ENCODE data around the gene FOXP1. TPM values are rescaled to one million over a fixed set of nuclear protein-coding genes. Genes with fewer than 3 reads are reported as not detected.

The FOXP1 gene
- total RNA-seq, 1 donor from 2014 or later = 27.3 TPM

DNA sequence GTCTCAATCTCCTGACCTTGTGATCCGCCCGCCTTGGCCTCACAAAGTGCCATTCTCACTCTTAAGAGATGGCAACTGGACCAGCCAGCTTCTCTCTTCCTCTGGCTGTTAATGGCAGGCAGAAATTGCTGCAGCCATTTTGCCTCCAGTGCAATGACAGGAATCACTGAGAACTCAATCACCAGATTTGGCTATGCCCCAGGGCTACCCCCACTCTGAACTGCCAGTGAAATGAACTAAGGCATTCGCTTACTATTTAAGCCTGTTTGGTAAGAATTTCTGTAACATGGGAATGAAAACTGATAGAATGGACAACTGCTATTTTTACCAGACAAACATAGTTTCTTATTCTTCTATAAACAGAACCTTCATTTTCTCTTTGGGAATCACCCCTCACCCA lies 24.5 kb downstream of the FOXP1 start:
- H3K27me3 ChIP-seq = no peaks in the 10 kb centered on the region
- no peak overlapping the region for H3K27ac Mint-ChIP-seq
- no peaks in the 10 kb centered on the region for H3K79me2 ChIP-seq (ENCODE audit: low read depth)
- no peak overlapping the region for H3K4me3 Mint-ChIP-seq
- no peak overlapping the region for H3K4me3 ChIP-seq
- peaks cover 6% of the 10 kb centered on the region for H3K9me3 Mint-ChIP-seq
- no peak overlapping the region for H3K4me2 ChIP-seq
- TF ChIP-seq EZH2phosphoT487 (IDR thresholded peaks at IDR 0.05) (no peak), EZH2 (IDR thresholded peaks at IDR 0.05) (no peak)
- TF ChIP-seq, protein P1, sequence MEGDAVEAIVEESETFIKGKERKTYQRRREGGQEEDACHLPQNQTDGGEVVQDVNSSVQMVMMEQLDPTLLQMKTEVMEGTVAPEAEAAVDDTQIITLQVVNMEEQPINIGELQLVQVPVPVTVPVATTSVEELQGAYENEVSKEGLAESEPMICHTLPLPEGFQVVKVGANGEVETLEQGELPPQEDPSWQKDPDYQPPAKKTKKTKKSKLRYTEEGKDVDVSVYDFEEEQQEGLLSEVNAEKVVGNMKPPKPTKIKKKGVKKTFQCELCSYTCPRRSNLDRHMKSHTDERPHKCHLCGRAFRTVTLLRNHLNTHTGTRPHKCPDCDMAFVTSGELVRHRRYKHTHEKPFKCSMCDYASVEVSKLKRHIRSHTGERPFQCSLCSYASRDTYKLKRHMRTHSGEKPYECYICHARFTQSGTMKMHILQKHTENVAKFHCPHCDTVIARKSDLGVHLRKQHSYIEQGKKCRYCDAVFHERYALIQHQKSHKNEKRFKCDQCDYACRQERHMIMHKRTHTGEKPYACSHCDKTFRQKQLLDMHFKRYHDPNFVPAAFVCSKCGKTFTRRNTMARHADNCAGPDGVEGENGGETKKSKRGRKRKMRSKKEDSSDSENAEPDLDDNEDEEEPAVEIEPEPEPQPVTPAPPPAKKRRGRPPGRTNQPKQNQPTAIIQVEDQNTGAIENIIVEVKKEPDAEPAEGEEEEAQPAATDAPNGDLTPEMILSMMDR (IDR thresholded peaks at IDR 0.05) = no peak
- H3K4me1 ChIP-seq = peaks cover 3% of the 10 kb centered on the region
- H3K27ac ChIP-seq = no peak overlapping the region
- no peak overlapping the region for H2AFZ ChIP-seq (replicated peaks)
- H3K4me1 Mint-ChIP-seq = no peaks in the 10 kb centered on the region
- H3K36me3 Mint-ChIP-seq = peaks cover 24% of the 10 kb centered on the region
- H3K27me3 Mint-ChIP-seq (ENCODE audit: insufficient read depth, low read depth) = no peaks in the 10 kb centered on the region
- peaks cover 21% of the 10 kb centered on the region for H4K20me1 ChIP-seq (ENCODE audit: low read depth)
- no peaks in the 10 kb centered on the region for H3F3A ChIP-seq (ENCODE audit: low read depth)
- no peak overlapping the region for H3K9ac ChIP-seq
- no peaks in the 10 kb centered on the region for H3K9me3 ChIP-seq (ENCODE audit: low read depth)
- no peaks in the 10 kb centered on the region for H3K36me3 ChIP-seq
- DNase-seq (ENCODE audit: low spot score) = no peak

DNA sequence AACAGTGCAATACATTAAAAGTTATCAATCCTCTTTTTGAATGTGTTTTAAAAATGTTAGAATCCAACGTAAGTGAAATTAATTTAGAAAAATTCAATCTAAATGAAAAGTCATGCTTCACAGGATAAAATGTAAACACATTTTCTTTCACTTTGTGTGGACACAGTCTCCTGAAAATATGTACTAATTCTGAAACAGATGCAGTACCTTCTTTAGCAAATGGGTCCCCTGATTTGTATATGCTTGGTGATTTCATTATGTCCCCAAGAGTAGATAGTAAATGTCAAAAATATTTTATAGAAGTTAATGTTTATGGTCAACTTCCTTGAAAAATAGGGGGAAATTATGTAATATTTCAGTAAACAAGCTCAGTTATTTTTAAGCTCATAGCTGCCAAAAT lies 28.9 kb downstream of the FOXP1 start:
- TF ChIP-seq, protein P1 (IDR thresholded peaks at IDR 0.05) = no peak
- TF ChIP-seq EZH2 (IDR thresholded peaks at IDR 0.05) (no peak), EZH2phosphoT487 (IDR thresholded peaks at IDR 0.05) (no peak)
- no peaks in the 10 kb centered on the region for H3K27me3 Mint-ChIP-seq (ENCODE audit: insufficient read depth, low read depth)
- no peaks in the 10 kb centered on the region for H4K20me1 ChIP-seq (ENCODE audit: low read depth)
- H3K27ac Mint-ChIP-seq = no peak overlapping the region
- H3K79me2 ChIP-seq (ENCODE audit: low read depth) = no peaks in the 10 kb centered on the region
- no peak overlapping the region for H3K4me3 Mint-ChIP-seq
- H3K9ac ChIP-seq = no peak overlapping the region
- H3F3A ChIP-seq (ENCODE audit: low read depth) = no peaks in the 10 kb centered on the region
- H3K27ac ChIP-seq = no peak overlapping the region
- no peaks in the 10 kb centered on the region for H3K9me3 ChIP-seq (ENCODE audit: low read depth)
- peaks cover 13% of the 10 kb centered on the region for H3K36me3 Mint-ChIP-seq
- H3K36me3 ChIP-seq = no peaks in the 10 kb centered on the region
- no peaks in the 10 kb centered on the region for H3K4me1 ChIP-seq
- H3K4me1 Mint-ChIP-seq = no peaks in the 10 kb centered on the region
- no peak for DNase-seq (ENCODE audit: low spot score)
- no peak overlapping the region for H3K4me2 ChIP-seq
- H3K27me3 ChIP-seq = no peaks in the 10 kb centered on the region
- no peak overlapping the region for H3K4me3 ChIP-seq
- no peak overlapping the region for H2AFZ ChIP-seq (replicated peaks)
- H3K9me3 Mint-ChIP-seq = peaks cover 3% of the 10 kb centered on the region

DNA sequence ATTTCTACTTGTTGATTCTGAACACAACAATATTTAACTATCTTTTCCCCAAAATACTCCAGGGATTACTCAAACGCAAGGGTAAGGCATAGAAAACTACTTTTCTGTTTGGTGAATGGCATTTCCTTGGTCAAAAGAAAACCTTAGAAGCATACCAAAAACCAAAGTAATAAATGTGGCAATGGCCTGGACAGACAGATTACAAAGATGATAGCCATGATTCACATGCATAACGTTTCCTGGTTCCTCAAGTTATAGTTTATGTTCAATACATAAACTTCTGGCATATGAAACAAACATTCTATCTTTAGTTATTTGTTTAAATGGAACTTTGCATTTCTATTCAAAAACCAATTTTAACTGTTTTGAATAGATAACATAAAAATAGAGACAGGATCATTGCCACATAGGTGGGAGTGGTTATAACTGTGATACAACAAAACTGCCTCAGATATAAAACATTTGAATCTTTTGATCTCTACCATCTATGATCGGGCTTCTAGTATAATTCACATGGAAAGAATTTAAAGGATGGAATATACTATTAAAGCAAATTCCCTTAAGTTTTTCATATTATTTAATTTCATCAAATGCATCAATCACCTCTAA lies 32.1 kb downstream of the FOXP1 start:
- H3K9ac ChIP-seq = no peak overlapping the region
- H3K9me3 ChIP-seq (ENCODE audit: low read depth) = no peaks in the 10 kb centered on the region
- no peaks in the 10 kb centered on the region for H3K36me3 ChIP-seq
- H3K27ac ChIP-seq = no peak overlapping the region
- H3K27me3 ChIP-seq = no peaks in the 10 kb centered on the region
- Mint-ChIP-seq H3K4me3 (no peak overlapping the region), H3K4me1 (no peaks in the 10 kb centered on the region), H3K9me3 (no peaks in the 10 kb centered on the region), H3K36me3 (no peaks in the 10 kb centered on the region), H3K27ac (no peak overlapping the region), H3K27me3 (ENCODE audit: insufficient read depth, low read depth) (no peaks in the 10 kb centered on the region)
- H4K20me1 ChIP-seq (ENCODE audit: low read depth) = peaks cover 7% of the 10 kb centered on the region
- H3K4me2 ChIP-seq = no peak overlapping the region
- no peak for DNase-seq (ENCODE audit: low spot score)
- H2AFZ ChIP-seq (replicated peaks) = no peak overlapping the region
- no peak overlapping the region for H3K4me3 ChIP-seq
- H3K4me1 ChIP-seq = no peaks in the 10 kb centered on the region
- H3F3A ChIP-seq (ENCODE audit: low read depth) = no peaks in the 10 kb centered on the region
- no peaks in the 10 kb centered on the region for H3K79me2 ChIP-seq (ENCODE audit: low read depth)
- TF ChIP-seq, protein P1 (IDR thresholded peaks at IDR 0.05) = no peak
- TF ChIP-seq EZH2 (IDR thresholded peaks at IDR 0.05) (no peak), EZH2phosphoT487 (IDR thresholded peaks at IDR 0.05) (no peak)

Measured in neural progenitor cell (in vitro differentiated cells).